HCT116 (cell line): Measurements from ENCODE around the gene SLC9A6. TPM values are rescaled to one million over a fixed set of nuclear protein-coding genes. Genes with fewer than 3 reads are reported as not detected.

ENCODE experiments used
- ATAC-seq: fragments of 200-7000 bp; cut with Tn5 transposase; 2 replicates; pipeline ENCODE4 v1.9.1; 2020; ENCODE audit warnings: mild to moderate bottlenecking, moderate library complexity
- BruUV-seq: library from RNA; stranded (reverse); fragments of 400-500 nt; replicated peaks from 2 replicates; lab custom pipeline; 2021; lab: Mats Ljungman, UMichigan
- CTCF ChIA-PET: fragments of 300-600 bp; sonication (Branson Sonifier 250); formaldehyde crosslinking; loops from one replicate; lab custom pipeline; 2021; ENCODE audit warnings: antibody characterized with exemption; lab: Charles Lee
- POLR2A ChIA-PET: fragments of 300-600, 350-600 bp; sonication (Branson Sonifier 250); formaldehyde crosslinking; loops from one replicate; lab custom pipeline; 2021; ENCODE audit warnings: antibody characterized with exemption; lab: Charles Lee
- RAD21 ChIA-PET, 2 experiments: fragments of 300-600 bp; sonication (Branson Sonifier 250); formaldehyde crosslinking; loops; one replicate each; lab custom pipeline; 2023; ENCODE audit warnings: low total read pairs in 2 of 2; ENCODE audit not compliant: uncharacterized antibody in 2 of 2, unreplicated experiment in 2 of 2, low non-redundant PET in 1 of 2; lab: Charles Lee
- DNase-seq: peaks from one replicate; pipeline ENCODE4 v3.0.0-alpha.2; 2010; ENCODE audit warnings: low read depth, low spot score
- H2AFZ ChIP-seq: fragments of 200-600 bp; shearing (Covaris generic), sonication (generic); 2 replicates; pipeline ENCODE4 v1.6.1; 2017; ENCODE audit warnings: low read depth, mixed run types, mixed read lengths, antibody characterized with exemption, low read length; ENCODE audit not compliant: poor library complexity, severe bottlenecking
- H3K27ac ChIP-seq: 2 replicates; pipeline ENCODE4 v1.5.1; 2012; ENCODE audit warnings: low read depth, low read length
- H3K27me3 ChIP-seq: fragments of 200-600 bp; sonication (generic); 2 replicates; pipeline ENCODE4 v1.6.1; 2016; ENCODE audit warnings: mixed run types, low read length, mixed read lengths; ENCODE audit not compliant: insufficient read depth
- H3K36me3 ChIP-seq, 2 experiments: fragments of 200-500 bp in 1 of 2; fragments of 200-600 bp in 1 of 2; sonication (Bioruptor generic) in 1 of 2; sonication (generic) in 1 of 2; 2 replicates each; pipeline versions ENCODE4 v1.5.1 to v1.6.1; 2014 to 2016; ENCODE audit warnings: low read length in 2 of 2, inconsistent platforms in 1 of 2, mixed read lengths in 1 of 2, mixed run types in 1 of 2; ENCODE audit not compliant: insufficient read depth in 2 of 2, control insufficient read depth in 1 of 2
- H3K4me1 ChIP-seq, 2 experiments: fragments of 200-600 bp in 1 of 2; sonication (generic) in 1 of 2; 2 replicates each; pipeline versions ENCODE4 v1.5.1 to v1.6.1; 2012 to 2017; ENCODE audit warnings: low read length in 2 of 2, inconsistent platforms in 1 of 2, mild to moderate bottlenecking in 1 of 2, mixed read lengths in 1 of 2, mixed run types in 1 of 2, moderate library complexity in 1 of 2; ENCODE audit not compliant: insufficient read depth in 2 of 2, control insufficient read depth in 1 of 2
- H3K4me2 ChIP-seq: fragments of 200-600 bp; sonication (generic); 2 replicates; pipeline ENCODE4 v1.6.1; 2017; ENCODE audit warnings: mixed run types, low read length, mixed read lengths
- H3K4me3 ChIP-seq, 2 experiments: fragments of 200-600 bp in 1 of 2; sonication (generic) in 1 of 2; replicated peaks in 1 of 2; 2 replicates each; pipeline ENCODE4 v1.5.1; 2011 to 2016; ENCODE audit warnings: low read length in 2 of 2, control low read depth in 1 of 2, low read depth in 1 of 2, mild to moderate bottlenecking in 1 of 2, mixed read lengths in 1 of 2, mixed run types in 1 of 2
- H3K79me2 ChIP-seq: fragments of 200-600 bp; sonication (generic); 2 replicates; pipeline ENCODE4 v1.6.1; 2017; ENCODE audit warnings: mild to moderate bottlenecking, mixed run types, low read length, moderate library complexity, mixed read lengths; ENCODE audit not compliant: insufficient read depth
- H3K9ac ChIP-seq: fragments of 200-600 bp; sonication (generic); 2 replicates; pipeline ENCODE4 v1.6.1; 2016; ENCODE audit warnings: low read length, mixed read lengths
- H3K9me2 ChIP-seq: fragments of 200-600 bp; sonication (generic), shearing (Covaris generic); 2 replicates; pipeline ENCODE4 v1.6.1; 2017; ENCODE audit warnings: mixed run types, mild to moderate bottlenecking, moderate library complexity; ENCODE audit not compliant: insufficient read depth
- H3K9me3 ChIP-seq, 2 experiments: fragments of 200-500 bp in 1 of 2; fragments of 200-600 bp in 1 of 2; sonication (Bioruptor generic) in 1 of 2; sonication (generic) in 1 of 2; 2 replicates each; pipeline ENCODE4 v1.6.1; 2014 to 2017; ENCODE audit warnings: low read length in 2 of 2, mixed read lengths in 2 of 2, inconsistent platforms in 1 of 2, low read depth in 1 of 2, mild to moderate bottlenecking in 1 of 2, mixed run types in 1 of 2, moderate library complexity in 1 of 2; ENCODE audit not compliant: control insufficient read depth in 1 of 2, insufficient read depth in 1 of 2
- H4K20me1 ChIP-seq: fragments of 200-600 bp; sonication (generic), shearing (Covaris generic); 2 replicates; pipeline ENCODE4 v1.6.1; 2017; ENCODE audit warnings: mixed run types, mild to moderate bottlenecking, moderate library complexity; ENCODE audit not compliant: insufficient read depth
- ELF1 ChIP-seq: IDR thresholded peaks from 2 replicates; pipeline ENCODE4 v1.6.1; 2012; ENCODE audit warnings: low read depth, borderline replicate concordance
- EZH2phosphoT487 ChIP-seq: fragments of 200-600 bp; IDR thresholded peaks from 2 replicates; pipeline ENCODE4 v1.6.1; 2018; ENCODE audit warnings: antibody characterized with exemption, borderline replicate concordance
- POLR2A ChIP-seq: IDR thresholded peaks from 2 replicates; pipeline ENCODE4 v1.7.0; 2011; ENCODE audit warnings: borderline replicate concordance; ENCODE audit not compliant: insufficient read depth, insufficient read length; ENCODE audit errors: extremely low read depth
- POLR2AphosphoS5 ChIP-seq: IDR thresholded peaks from 2 replicates; pipeline ENCODE4 v1.6.1; 2011; ENCODE audit warnings: mild to moderate bottlenecking, low read depth, low read length, moderate library complexity
- SIN3A ChIP-seq: IDR thresholded peaks from 2 replicates; pipeline ENCODE4 v1.6.1; 2012; ENCODE audit warnings: low read depth
- SRF ChIP-seq: IDR thresholded peaks from 2 replicates; pipeline ENCODE4 v1.6.1; 2012; ENCODE audit warnings: low read depth
- TCF7L2 ChIP-seq: IDR thresholded peaks from 2 replicates; pipeline ENCODE4 v1.7.0; 2011; ENCODE audit warnings: borderline replicate concordance, inconsistent platforms; ENCODE audit not compliant: insufficient read depth, insufficient read length; ENCODE audit errors: extremely low read depth
- YY1 ChIP-seq: IDR thresholded peaks from 2 replicates; pipeline ENCODE4 v1.6.1; 2011; ENCODE audit warnings: low read length, low read depth, moderate library complexity, mild to moderate bottlenecking; ENCODE audit not compliant: insufficient replicate concordance; ENCODE audit errors: extremely low read depth
- intact Hi-C: fragments of 100-400 bp; cut with micrococcal nuclease; formaldehyde crosslinking; loops from 2 replicates; pipeline ENCODE4 v1.10.0; 2022
- total RNA-seq: library from RNA; stranded (reverse); gene quantifications from one replicate; pipeline ENCODE4 v1.2.1, GENCODE V29; 2021; ENCODE audit not compliant: unreplicated experiment
- TF ChIP-seq, protein P1 (sequence below): IDR thresholded peaks from 2 replicates; pipeline ENCODE4 v1.6.1; 2012
- TF ChIP-seq, protein P2 (sequence below), 3 experiments: fragments of 200-600 bp in 1 of 3; sonication (generic) in 1 of 3; IDR thresholded peaks in 2 of 3; conservative IDR thresholded peaks in 1 of 3; 2 replicates each; pipeline ENCODE4 v1.5.1; 2012 to 2017; ENCODE audit warnings: low read depth in 2 of 3, low read length in 2 of 3, antibody characterized with exemption in 1 of 3, borderline replicate concordance in 1 of 3, control low read depth in 1 of 3, mild to moderate bottlenecking in 1 of 3, mixed read lengths in 1 of 3, mixed run types in 1 of 3, moderate library complexity in 1 of 3; ENCODE audit not compliant: insufficient read depth in 1 of 3

The SLC9A6 gene
- total RNA-seq, 1 experiment from 2014 or later, result 10.8 TPM

DNA sequence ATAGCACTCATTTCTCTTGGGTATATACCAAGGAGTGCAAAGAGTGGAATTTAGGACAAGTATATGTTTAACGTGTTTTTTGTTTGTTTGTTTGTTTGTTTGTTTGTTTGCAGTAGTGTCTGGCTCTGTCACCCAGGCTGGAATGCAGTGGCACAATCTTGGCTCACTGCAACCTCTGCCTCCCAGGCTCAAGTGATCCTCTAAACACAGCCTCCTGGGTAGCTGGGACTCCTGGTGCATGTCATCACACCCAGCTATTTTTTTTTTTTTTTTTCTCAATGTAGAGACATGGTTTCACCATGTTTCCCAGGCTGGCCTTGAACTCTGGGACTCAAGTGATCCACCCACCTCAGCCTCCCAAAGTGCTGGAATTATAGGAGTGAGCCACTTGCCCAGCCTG, 50.4 kb downstream of the SLC9A6 start:
- no TSS peak for BruUV-seq
- H3K27me3 ChIP-seq, result no peaks in the 10 kb centered on the region

More for the DNA sequence above, 50.4 kb downstream of the SLC9A6 start:
- Histone ChIP-seq H4K20me1 (no peaks in the 10 kb centered on the region), H3K9ac (no peak overlapping the region), H2AFZ (no peak overlapping the region)
- intact Hi-C loops, result no loop called here
- RAD21 ChIA-PET, result no interaction called here
- ATAC-seq, result no peak
- CTCF ChIA-PET, result no interaction called here
- POLR2A ChIA-PET, result no interaction called here
- TF ChIP-seq SIN3A (no peak), TCF7L2 (no peak), YY1 (no peak), SRF (no peak), EZH2phosphoT487 (no peak), ELF1 (no peak), POLR2AphosphoS5 (no peak), POLR2A (no peak)
- TF ChIP-seq, protein P1, sequence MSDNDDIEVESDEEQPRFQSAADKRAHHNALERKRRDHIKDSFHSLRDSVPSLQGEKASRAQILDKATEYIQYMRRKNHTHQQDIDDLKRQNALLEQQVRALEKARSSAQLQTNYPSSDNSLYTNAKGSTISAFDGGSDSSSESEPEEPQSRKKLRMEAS, result no peak
- TF ChIP-seq, protein P2, sequence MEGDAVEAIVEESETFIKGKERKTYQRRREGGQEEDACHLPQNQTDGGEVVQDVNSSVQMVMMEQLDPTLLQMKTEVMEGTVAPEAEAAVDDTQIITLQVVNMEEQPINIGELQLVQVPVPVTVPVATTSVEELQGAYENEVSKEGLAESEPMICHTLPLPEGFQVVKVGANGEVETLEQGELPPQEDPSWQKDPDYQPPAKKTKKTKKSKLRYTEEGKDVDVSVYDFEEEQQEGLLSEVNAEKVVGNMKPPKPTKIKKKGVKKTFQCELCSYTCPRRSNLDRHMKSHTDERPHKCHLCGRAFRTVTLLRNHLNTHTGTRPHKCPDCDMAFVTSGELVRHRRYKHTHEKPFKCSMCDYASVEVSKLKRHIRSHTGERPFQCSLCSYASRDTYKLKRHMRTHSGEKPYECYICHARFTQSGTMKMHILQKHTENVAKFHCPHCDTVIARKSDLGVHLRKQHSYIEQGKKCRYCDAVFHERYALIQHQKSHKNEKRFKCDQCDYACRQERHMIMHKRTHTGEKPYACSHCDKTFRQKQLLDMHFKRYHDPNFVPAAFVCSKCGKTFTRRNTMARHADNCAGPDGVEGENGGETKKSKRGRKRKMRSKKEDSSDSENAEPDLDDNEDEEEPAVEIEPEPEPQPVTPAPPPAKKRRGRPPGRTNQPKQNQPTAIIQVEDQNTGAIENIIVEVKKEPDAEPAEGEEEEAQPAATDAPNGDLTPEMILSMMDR (IDR thresholded peaks at IDR 0.05 in 2 of 3, conservative IDR thresholded peaks at IDR 0.05 in 1 of 3; ENCODE audit: borderline replicate concordance in 1 of 3, insufficient read depth in 1 of 3, low read depth in 2 of 3, low read length in 2 of 3), result no peak
- TF ChIP-seq, all 23 proteins: peak for 0
- H3K79me2 ChIP-seq, result no peaks in the 10 kb centered on the region
- H3K36me3 ChIP-seq, result no peaks in the 10 kb centered on the region
- no peak overlapping the region for H3K27ac ChIP-seq
- no peak overlapping the region for H3K4me2 ChIP-seq
- no peak for DNase-seq
- H3K9me3 ChIP-seq, result no peaks in the 10 kb centered on the region
- no peaks in the 10 kb centered on the region for H3K4me1 ChIP-seq
- H3K9me2 ChIP-seq, result no peaks in the 10 kb centered on the region
- H3K4me3 ChIP-seq, result no peak overlapping the region
